ENCODE data around the gene ST3GAL4.

Gene ST3GAL4

DNA sequence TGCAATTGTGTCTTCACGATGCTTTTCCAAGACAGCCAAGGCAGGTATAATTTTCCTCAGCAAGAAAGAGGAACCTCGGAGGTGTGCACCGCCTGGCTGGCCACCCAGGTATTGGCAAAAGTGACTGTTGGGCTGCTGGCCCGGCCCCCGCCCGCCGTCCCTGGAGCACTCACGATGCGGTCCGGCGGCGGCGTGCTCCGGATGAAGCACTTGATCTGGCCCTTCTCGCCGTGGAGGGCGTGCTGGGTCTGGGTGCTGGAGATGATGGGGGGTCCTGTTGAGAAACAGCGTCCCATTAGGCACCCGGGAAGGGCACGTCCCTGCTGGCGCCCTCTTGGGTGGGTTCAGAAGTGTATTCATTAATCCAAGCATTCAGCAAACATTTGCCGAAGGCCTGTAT lies 84.8 kb downstream of the ST3GAL4 start:
- no peak for TF ChIP-seq POLR2AphosphoS5 (IDR thresholded peaks at IDR 0.05; ENCODE audit: low read depth, low read length)
- TF ChIP-seq, protein P1, sequence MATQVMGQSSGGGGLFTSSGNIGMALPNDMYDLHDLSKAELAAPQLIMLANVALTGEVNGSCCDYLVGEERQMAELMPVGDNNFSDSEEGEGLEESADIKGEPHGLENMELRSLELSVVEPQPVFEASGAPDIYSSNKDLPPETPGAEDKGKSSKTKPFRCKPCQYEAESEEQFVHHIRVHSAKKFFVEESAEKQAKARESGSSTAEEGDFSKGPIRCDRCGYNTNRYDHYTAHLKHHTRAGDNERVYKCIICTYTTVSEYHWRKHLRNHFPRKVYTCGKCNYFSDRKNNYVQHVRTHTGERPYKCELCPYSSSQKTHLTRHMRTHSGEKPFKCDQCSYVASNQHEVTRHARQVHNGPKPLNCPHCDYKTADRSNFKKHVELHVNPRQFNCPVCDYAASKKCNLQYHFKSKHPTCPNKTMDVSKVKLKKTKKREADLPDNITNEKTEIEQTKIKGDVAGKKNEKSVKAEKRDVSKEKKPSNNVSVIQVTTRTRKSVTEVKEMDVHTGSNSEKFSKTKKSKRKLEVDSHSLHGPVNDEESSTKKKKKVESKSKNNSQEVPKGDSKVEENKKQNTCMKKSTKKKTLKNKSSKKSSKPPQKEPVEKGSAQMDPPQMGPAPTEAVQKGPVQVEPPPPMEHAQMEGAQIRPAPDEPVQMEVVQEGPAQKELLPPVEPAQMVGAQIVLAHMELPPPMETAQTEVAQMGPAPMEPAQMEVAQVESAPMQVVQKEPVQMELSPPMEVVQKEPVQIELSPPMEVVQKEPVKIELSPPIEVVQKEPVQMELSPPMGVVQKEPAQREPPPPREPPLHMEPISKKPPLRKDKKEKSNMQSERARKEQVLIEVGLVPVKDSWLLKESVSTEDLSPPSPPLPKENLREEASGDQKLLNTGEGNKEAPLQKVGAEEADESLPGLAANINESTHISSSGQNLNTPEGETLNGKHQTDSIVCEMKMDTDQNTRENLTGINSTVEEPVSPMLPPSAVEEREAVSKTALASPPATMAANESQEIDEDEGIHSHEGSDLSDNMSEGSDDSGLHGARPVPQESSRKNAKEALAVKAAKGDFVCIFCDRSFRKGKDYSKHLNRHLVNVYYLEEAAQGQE (IDR thresholded peaks at IDR 0.05; ENCODE audit: insufficient read depth in 1 of 2, low read depth in 2 of 2, low read length in 2 of 2), result no peak
- no peak for TF ChIP-seq TAF1 (IDR thresholded peaks at IDR 0.05; ENCODE audit: borderline replicate concordance, insufficient read depth, low read length)
- no peak for TF ChIP-seq SIN3A (IDR thresholded peaks at IDR 0.05; ENCODE audit: borderline replicate concordance, insufficient read depth, low read length)
- TF ChIP-seq FOXP2 (optimal IDR thresholded peaks at IDR 0.05; ENCODE audit: borderline replicate concordance, extremely low read depth, extremely low read length, insufficient read depth), result no peak

DNA sequence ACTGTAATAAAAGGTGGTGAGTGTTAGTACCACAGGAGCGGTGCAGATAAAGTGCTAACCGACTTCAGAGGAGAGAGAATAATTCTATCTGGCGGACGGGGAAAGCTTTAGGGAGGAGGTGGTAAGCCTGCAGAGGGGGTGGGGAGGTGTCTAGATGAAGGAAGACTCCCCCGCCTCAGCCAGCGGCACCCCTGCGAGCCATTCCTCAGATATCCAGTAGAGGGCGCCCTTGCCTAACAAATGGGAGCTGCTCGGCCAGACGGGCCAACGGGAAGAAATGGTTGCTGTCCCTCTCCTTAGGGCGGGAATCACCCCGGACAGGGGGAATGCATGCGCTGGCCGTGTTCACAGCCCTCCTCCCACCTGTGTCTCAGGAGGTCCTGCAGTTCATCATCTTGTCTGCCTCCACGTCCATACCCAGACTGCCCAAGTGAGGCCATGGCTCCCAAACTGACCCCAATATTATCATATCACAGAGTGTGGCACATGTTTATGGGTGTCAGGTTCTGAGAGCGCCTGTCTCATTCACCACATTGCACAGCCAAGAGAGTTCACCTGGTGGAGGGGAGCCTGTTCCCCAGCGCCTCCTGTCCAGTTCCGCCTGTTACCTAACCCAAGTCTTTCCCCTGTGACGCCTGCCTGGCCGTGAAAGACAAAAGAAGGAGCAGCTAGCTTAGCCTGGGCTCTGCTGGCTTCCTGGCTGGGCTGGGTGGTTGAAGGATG lies 85.5 kb downstream of the ST3GAL4 start:
- TF ChIP-seq FOXP2 (optimal IDR thresholded peaks at IDR 0.05; ENCODE audit: borderline replicate concordance, extremely low read depth, extremely low read length, insufficient read depth), result no peak
- TF ChIP-seq, protein P1 (IDR thresholded peaks at IDR 0.05; ENCODE audit: insufficient read depth in 1 of 2, low read depth in 2 of 2, low read length in 2 of 2), result peak; percentile 51 to 74; a peak in 2 of 4 replicates
- TF ChIP-seq POLR2AphosphoS5 (IDR thresholded peaks at IDR 0.05; ENCODE audit: low read depth, low read length), result no peak
- no peak for TF ChIP-seq TAF1 (IDR thresholded peaks at IDR 0.05; ENCODE audit: borderline replicate concordance, insufficient read depth, low read length)
- TF ChIP-seq SIN3A (IDR thresholded peaks at IDR 0.05; ENCODE audit: borderline replicate concordance, insufficient read depth, low read length), result no peak

DNA sequence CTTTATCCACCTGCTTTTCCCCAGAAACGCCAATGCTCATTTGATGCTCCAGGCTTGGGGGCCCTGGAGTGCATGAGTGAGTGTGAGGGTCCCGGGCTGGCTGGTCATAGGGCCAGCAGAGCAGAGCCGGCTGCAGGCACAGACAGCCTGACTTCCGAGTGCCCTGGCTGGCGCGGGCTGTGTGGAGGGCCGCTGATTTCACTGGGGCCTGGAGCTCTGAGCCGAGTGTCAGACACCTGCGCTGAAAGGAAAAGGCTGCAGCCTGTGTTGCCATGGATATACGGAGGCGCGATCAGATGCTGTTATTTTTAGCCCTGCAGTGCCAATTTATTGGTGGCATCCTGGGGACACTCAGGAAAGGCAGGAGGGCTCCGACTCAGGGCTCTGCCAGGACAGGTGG lies 87.6 kb downstream of the ST3GAL4 start:
- no peak for TF ChIP-seq SIN3A (IDR thresholded peaks at IDR 0.05; ENCODE audit: borderline replicate concordance, insufficient read depth, low read length)
- no peak for TF ChIP-seq FOXP2 (optimal IDR thresholded peaks at IDR 0.05; ENCODE audit: borderline replicate concordance, extremely low read depth, extremely low read length, insufficient read depth)
- TF ChIP-seq, protein P1 (IDR thresholded peaks at IDR 0.05; ENCODE audit: insufficient read depth in 1 of 2, low read depth in 2 of 2, low read length in 2 of 2), result no peak
- TF ChIP-seq POLR2AphosphoS5 (IDR thresholded peaks at IDR 0.05; ENCODE audit: low read depth, low read length), result no peak
- TF ChIP-seq TAF1 (IDR thresholded peaks at IDR 0.05; ENCODE audit: borderline replicate concordance, insufficient read depth, low read length), result no peak

DNA sequence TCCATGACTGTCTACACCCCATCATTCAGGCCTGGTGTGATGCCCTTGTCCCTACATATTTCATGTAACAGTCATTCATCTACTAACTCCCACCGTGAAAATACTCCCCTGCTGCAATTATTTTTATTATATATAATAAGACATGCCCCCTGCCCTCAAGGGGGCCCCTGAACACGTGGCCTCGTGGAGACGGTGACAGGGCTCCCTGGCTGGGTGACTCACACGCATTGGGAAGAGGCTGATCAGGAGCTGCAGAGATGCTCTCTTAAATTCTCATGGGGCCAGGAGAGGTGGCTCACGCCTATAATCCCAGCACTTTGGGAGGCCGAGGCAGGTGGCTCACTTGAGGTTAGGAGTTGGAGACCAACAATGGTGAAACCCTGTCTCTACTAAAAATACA lies 88.6 kb downstream of the ST3GAL4 start:
- TF ChIP-seq SIN3A (IDR thresholded peaks at IDR 0.05; ENCODE audit: borderline replicate concordance, insufficient read depth, low read length) (no peak), TAF1 (IDR thresholded peaks at IDR 0.05; ENCODE audit: borderline replicate concordance, insufficient read depth, low read length) (no peak), POLR2AphosphoS5 (IDR thresholded peaks at IDR 0.05; ENCODE audit: low read depth, low read length) (no peak), FOXP2 (optimal IDR thresholded peaks at IDR 0.05; ENCODE audit: borderline replicate concordance, extremely low read depth, extremely low read length, insufficient read depth) (no peak)
- TF ChIP-seq, protein P1 (IDR thresholded peaks at IDR 0.05; ENCODE audit: insufficient read depth in 1 of 2, low read depth in 2 of 2, low read length in 2 of 2), result no peak

All from PFSK-1 (cell line).